GM18499 (cell line): ENCODE results near the gene C14orf39.
"Not testable (repeated sequence)": the region's sequence is repeated elsewhere in the genome, so short reads cannot be mapped to it uniquely, and the experiment has no call there.

ENCODE experiments used
- ATAC-seq: cut with Tn5 transposase; IDR thresholded peaks from one replicate; pipeline ENCODE4 v1.9.1; 2021; ENCODE audit warnings: moderate number of reproducible peaks; ENCODE audit not compliant: insufficient read depth, unreplicated experiment

The C14orf39 gene

DNA sequence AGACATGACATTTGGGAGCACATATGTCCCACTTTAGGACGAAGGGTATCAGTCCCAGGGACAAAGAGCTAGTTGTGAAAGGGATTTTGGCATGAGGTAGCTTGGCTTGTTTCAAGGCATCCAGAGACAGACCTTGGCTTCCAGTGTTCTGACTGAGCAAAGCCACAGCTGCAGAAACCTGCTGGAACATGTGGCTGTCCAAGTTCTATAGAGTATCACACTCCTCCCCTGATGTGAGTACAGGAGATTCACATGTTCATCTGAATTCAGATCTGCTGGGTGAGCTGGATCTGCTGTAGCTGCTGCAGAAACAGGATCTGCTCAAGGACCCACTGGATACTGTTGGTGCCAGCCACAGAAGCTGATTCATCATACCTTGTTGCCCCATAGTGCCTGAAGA is 10.1 kb upstream of the C14orf39 start:
- no peak for ATAC-seq

DNA sequence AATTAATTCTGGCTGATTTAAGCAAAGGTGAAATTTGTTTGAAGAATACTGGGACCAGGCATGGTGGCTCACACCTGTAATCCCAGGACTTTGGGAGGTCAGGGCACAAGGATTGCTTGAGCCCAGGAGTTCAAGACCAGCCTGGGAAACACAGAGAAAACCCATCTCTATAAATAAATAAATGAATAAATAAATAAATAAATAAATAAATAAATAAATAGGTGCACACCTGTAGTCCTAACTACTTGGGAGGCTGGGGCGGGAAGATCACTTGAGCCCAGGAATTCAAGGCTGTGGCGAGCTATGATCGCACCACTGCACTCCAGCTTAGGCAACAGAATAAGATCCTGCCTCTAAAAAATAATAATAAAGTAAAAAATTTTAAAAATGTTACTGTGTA is 4.4 kb upstream of the C14orf39 start:
- no peak for ATAC-seq

DNA sequence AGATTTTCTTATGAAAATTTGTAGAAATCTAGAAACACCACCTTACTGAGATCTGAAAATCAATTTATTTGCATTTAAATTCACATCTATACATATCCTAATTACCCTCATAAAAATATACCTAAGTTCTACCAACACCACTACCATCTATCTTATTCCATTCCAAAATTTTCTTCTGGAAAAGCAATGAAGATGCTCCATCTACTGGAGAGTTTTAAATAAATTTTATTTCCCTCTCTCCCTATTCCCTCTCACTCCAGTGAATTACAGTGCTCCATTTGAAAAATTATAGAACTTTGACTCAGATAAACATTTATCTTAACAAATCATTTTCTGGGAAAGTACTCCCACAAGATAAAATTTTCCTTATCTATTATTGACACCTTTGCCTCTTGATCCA is 2.3 kb upstream of the C14orf39 start:
- ATAC-seq: no peak

DNA sequence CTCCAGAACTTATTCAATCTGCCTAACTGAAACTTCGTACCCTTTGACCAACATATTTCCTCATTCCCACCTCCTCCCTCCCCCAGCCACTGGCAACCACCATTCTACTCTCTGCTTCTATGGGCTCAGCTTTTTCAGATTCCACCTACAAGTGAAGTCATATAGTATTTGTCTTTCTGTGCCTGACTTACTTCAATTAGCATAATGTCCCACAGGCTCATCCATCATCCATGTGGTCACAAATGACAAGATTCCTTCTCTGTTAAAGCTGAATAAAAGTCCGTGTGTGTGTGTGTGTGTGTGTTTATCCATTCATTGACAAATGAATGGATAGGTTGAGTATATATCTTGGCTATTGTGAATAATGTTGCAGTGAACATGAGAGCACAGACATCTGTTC is 1.3 kb upstream of the C14orf39 start:
- no peak for ATAC-seq

DNA sequence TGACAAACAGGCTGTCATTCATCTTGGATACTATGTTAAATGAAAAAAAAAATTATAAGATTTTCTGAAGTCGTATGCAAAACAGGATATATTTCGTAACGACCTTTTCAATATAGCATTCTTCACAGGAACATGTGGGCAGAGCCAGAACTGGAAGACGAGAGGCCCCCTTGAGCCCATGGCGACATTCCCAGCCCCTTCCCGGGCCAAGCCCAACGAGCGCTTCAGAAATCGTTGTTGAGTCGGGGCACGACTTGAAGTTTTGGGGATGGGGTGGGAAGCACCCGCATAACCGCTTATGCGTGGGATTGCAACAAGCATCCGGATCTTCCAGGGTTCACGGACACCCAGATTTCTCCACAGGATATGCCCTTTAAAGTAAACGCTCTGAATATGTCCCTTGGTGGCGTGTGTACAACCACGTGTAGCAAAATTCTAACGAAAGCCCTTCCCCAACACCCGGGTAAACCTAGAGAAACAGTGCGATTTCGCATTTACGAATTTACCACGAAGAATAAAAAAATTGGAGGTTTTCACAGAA is 736 bp downstream of the C14orf39 start:
- no peak for ATAC-seq

DNA sequence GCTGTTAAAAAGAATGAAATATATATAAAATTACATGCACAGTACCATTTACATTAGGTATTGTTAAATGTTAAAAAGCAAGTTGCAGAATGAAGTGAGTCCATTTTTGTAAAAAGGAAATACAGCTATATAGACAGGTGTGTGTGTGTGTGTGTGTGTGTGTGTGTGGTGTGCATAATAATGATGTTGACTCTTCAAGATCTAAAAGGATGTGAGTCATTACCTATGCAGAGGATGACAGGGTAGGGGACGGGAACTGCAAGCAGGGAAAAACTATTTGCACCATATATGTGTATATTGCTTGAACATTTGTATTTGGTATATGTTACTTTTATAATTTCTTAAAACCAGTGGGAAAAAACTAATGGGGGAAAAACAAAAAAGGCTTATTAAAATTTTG is 3.1 kb downstream of the C14orf39 start:
- no peak for ATAC-seq

DNA sequence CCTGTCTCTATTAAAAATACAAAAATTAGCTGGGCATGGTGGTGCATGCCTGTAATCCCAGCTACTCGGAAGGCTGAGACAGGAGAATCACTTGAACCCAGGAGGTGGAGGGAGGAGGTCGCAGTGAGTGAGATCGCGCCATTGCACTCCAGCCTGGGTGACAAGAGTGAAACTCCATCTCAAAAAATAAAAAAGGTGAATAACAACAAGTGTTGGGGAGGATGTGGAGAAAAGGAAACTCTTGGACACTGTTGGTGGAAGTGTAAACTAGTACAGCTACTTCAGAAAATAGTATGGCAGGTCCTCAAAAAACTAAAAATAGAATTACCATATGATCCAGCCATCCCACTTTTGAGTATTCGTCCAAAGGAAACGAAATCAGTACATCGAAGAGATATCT is 5.6 kb downstream of the C14orf39 start:
- ATAC-seq: not testable (repeated sequence)

DNA sequence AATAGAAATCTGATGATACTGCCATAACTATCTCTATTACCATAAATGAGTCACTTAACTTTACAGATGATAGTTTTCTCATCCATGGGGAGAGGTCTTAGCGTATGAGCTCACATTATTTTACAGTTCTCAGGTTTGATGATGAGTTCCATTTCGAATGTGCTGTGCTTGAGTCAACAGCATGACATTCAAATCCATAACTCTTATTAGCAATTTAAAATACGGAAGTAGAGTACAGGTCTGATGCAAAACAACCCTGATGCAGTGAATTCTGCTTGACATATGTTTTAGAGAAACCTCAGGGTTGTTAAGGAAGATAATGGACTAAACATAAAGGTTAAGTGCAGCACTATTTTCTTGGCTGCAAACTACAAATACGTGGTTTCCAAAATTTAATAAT is 30.0 kb downstream of the C14orf39 start:
- ATAC-seq: no peak

DNA sequence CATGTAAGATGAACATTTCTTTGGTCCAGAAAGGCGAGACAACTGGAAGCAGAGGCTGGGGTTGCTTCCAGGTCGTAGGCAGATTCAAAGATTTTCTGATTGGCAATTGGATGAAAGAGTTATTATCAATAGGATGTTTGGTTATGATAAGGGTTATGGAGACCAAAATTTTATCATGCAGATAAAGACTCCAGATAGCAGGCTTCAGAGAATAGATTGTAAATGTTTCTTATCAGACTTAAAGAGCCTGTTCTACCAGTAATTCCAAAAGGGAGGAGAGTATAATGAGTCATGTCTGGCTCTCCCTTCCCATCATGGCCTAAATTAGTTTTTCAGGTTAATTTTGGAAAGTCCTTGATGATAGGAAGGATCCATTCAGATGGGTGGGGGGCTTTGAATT is 55.6 kb downstream of the C14orf39 start:
- no peak for ATAC-seq

DNA sequence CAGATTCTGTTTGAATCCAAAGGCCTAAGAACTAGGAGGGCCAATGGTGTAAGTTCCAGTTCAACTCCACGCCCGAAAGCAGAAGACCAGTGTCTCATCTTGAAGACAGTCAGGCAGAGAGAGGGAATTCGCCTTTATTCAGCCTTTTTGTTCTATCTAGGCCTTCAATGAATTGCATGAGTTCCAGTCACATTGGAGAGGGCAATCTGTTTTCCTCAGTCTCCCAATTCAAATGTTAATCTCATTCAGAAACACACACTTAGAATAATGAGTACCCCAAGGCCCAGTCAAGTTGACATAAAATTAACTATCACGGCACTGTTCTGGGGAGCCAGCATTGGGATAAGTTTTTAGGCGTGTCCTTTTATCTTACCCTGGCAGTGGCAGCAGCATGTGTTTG is 65.8 kb downstream of the C14orf39 start:
- ATAC-seq: no peak

DNA sequence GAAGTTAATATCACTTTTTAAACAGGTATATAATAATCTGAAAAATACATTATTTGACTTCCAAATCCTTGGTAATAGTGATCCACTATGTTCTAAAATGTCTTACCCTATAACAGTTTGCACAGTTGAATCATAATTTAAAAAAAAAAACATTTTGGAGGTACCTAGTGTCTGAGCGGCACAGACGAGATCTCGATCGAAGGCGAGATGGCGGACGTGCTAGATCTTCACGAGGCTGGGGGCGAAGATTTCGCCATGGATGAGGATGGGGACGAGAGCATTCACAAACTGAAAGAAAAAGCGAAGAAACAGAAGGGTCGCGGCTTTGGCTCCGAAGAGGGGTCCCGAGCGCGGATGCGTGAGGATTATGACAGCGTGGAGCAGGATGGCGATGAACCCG is 88.3 kb downstream of the C14orf39 start:
- ATAC-seq: not testable (repeated sequence)

DNA sequence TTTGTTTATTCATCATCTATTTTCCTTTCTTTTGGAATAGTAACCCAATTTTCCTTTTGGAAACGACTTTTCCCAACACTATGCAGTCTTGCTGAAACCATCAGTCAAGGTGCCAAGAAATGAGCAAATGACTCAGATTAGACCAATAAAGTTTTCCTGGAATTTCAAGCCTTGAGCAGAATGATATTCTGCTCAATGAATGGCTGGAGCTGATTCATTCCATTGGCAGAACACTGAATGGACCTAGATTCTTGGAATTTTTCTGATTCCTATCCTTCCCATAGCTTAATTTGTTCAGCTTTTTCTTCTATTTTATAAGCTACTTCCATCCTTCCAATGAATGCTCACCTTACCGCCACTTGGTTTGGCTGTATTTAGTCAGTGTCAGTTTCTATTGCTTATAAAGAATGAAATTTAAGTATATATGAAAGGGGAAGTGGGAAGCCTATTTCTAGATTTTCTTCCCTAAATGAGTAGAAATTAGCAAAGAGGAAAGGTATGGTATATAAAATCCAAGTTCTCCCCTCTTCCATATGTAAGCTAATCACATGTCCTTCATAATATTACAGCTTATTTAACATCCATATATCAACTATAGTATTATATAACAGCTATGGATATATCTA is 89.0 kb downstream of the C14orf39 start:
- no peak for ATAC-seq
